ENCODE results near the gene ILRUN.
"Not testable (repeated sequence)": the region's sequence is repeated elsewhere in the genome, so short reads cannot be mapped to it uniquely, and the experiment has no call there.

The ILRUN gene

GRCh38 chr6:34696739-34697543 lies at the start of gene ILRUN:
TSS of gene ILRUN (minus strand) at chr6:34696767. CDS start at chr6:34696603, 164 bp downstream.
- DNase-seq, result peak; percentile 59 to 98 (median 94)

GRCh38 chr6:34745277-34746103 lies 48.9 kb upstream of the ILRUN start:
- DNase-seq, result no peak

GRCh38 chr6:34744294-34744647 lies 47.7 kb upstream of the ILRUN start:
- not testable (repeated sequence) for DNase-seq

GRCh38 chr6:34743625-34744293 lies 47.2 kb upstream of the ILRUN start:
- DNase-seq, result no peak

- DNase-seq, result no peak
These were observed 45.5 kb upstream of the ILRUN start for GRCh38 chr6:34742094-34742493.

GRCh38 chr6:34736823-34737222 lies 40.3 kb upstream of the ILRUN start:
- no peak for DNase-seq

GRCh38 chr6:34731393-34732060 lies 35.0 kb upstream of the ILRUN start:
- DNase-seq, result no peak

- DNase-seq, result no peak
These were observed 33.3 kb upstream of the ILRUN start for GRCh38 chr6:34729631-34730470.

- no peak for DNase-seq
These were observed 29.5 kb upstream of the ILRUN start for GRCh38 chr6:34726055-34726454.

GRCh38 chr6:34723203-34723602 lies 26.6 kb upstream of the ILRUN start:
- no peak for DNase-seq

- DNase-seq, result no peak
These were observed 25.9 kb upstream of the ILRUN start for GRCh38 chr6:34722451-34722850.

- DNase-seq, result not testable (repeated sequence)
These were observed 23.6 kb upstream of the ILRUN start for GRCh38 chr6:34720160-34720559.

- DNase-seq, result not testable (repeated sequence)
These were observed 23.1 kb upstream of the ILRUN start for GRCh38 chr6:34719646-34720045.

- DNase-seq, result no peak
These were observed 22.4 kb upstream of the ILRUN start for GRCh38 chr6:34718976-34719375.

GRCh38 chr6:34717466-34717865 lies 20.9 kb upstream of the ILRUN start:
- DNase-seq, result no peak

- DNase-seq, result no peak
These were observed 18.1 kb upstream of the ILRUN start for GRCh38 chr6:34714663-34715062.

- not testable (repeated sequence) for DNase-seq
These were observed 16.3 kb upstream of the ILRUN start for GRCh38 chr6:34712881-34713280.

- peak in 47 of 56 donors; percentile 2 to 72 (median 32) for DNase-seq
These were observed 12.8 kb upstream of the ILRUN start for GRCh38 chr6:34709386-34709785.

- no peak for DNase-seq
These were observed 8.7 kb upstream of the ILRUN start for GRCh38 chr6:34705241-34705640.

GRCh38 chr6:34701199-34701598 lies 4.6 kb upstream of the ILRUN start:
- no peak for DNase-seq

Data from nucleus accumbens (tissue), 56 donors.